Neural progenitor cell (in vitro differentiated cells): Measurements from ENCODE around the gene RRP7A.

ENCODE experiments used
- CTCF ChIP-seq: fragments of 200-600 bp; sonication (generic); IDR thresholded peaks from 2 replicates; pipeline ENCODE4 v1.5.1; 2017; ENCODE audit warnings: antibody characterized with exemption, mild to moderate bottlenecking
- EZH2 ChIP-seq: fragments of 200-600 bp; sonication (generic); IDR thresholded peaks from 2 replicates; pipeline ENCODE4 v1.6.1; 2017; ENCODE audit warnings: antibody characterized with exemption, mild to moderate bottlenecking, moderate library complexity
- EZH2phosphoT487 ChIP-seq: fragments of 200-600 bp; sonication (generic); IDR thresholded peaks from 2 replicates; pipeline ENCODE4 v1.6.1; 2017; ENCODE audit warnings: antibody characterized with exemption

GRCh38 chr22:42560381-42560780, 40.8 kb upstream of the RRP7A start:
- no peak for TF ChIP-seq EZH2
- TF ChIP-seq CTCF: no peak
- TF ChIP-seq EZH2phosphoT487: no peak
